SIG-M5 (cell line): Measurements from ENCODE around the gene PNISR.

ENCODE experiments used
- DNase-seq: peaks from one replicate; lab custom pipeline; 2025; lab: John Stamatoyannopoulos, UW

Gene PNISR

DNA sequence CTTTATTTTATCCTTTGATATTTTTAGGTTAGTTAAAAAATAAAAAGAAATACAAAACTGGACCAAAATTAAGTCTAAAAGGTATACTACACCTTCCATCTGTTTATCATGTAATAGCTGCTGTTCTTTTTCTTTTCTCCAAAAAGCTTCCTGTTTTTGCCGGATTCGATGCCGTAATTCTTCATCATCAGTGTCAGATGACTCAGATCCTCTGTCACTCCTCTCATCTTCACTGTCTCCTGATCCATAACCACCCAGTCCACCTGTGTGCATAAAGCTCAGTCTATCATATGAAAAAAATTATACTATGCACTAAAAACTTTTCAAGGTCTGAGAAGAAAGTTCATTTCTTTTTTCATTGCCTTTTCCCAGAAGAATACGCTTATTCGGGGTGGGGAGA lies 22.7 kb downstream of the PNISR start:
- DNase-seq: no peak

DNA sequence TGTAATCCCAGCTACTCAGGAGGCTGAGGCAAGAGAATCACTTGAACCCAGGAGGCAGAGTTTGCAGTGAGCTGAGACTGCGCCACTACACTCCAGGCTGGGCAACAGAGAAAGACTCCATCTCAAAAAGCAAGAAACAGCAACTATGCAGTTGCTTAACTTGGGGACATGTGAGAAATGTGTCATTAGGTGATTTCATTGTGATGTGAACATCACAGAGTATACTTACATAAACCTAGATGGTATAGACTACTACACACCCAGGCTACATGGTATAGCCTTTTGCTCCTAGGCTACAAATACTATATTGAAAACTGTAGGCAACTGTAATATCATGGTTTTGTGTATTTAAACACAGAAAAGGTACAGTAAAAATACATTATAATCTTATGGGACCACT lies 27.8 kb downstream of the PNISR start:
- no peak for DNase-seq

DNA sequence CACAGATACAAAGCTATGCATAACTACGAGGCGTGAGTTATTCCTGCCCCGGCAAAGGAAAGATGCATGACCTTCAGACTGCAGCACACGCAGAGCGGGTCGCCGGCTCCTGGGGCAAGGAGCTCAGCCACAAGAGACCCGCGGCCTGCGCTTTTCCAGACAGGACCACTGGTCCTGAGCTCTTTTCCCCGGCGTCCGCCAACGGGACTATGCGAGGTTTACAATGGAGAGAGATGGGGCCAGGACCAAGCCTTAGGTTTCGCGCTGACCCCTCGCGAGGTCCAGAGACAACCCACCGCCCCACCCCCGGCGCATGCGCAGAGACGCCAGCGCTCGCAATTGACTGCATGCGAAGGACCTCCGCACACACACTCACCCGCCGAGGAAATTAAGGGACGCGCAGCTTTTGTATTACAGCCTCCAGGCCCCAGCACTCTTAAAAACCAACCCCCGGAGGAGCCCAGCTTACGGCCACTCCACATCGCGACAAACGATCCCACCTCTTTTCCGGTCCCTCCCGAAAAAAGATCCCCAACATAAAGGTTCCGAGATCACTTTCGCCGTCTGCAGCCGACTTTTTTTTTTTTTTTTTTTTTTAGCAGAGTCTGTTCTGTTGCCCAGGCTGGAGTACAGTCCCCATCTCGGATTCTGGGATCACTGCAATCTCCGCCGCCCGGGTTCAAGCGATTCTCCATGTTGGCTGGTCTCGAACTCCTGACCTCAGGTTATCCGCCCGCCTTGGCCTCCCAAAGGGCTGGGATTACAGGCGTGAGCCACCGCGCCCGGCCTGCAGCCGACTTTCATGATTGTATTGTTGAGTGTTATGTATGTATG lies 31.2 kb downstream of the PNISR start, which contains the start of gene COQ3:
COQ3 (minus strand) TSS at position 498 of the 834 bp plus-strand sequence; CDS start at position 482, 16 bp downstream.
- DNase-seq: no peak

DNA sequence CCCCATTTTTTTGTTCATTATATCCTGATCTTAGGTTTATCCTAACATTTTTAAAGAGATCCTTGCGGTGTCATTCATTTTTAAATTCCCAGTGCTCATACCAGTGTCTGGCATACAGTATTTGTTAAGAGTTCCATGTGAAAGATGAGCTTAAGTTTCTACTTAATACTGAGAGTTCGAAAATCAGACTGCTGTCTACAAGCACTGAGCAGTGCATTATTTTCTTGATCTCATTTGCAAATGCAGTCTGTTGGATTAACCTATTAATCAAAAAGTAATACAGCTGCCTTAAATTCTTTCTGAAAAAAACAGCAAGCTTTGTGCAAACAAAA lies 31.8 kb downstream of the PNISR start:
- DNase-seq: no peak

DNA sequence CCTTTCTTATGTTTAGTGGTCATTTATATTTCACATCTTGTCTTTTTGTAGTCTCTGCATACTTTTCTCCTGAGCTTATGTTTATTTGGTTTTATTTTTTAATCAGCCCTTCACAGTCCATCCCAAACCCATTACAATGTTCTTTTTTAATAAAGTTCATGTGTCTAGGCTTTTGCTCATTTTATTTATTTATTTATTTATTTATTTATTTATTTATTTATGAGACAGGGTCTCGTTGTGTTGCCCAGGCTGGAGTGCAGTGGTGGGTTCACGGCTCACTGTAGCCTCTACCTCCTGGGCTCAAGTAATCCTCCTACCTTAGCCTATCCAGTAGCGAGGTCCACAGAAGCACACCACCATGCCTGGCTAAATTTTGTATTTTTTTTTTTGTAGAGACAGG lies 34.2 kb downstream of the PNISR start:
- no peak for DNase-seq

DNA sequence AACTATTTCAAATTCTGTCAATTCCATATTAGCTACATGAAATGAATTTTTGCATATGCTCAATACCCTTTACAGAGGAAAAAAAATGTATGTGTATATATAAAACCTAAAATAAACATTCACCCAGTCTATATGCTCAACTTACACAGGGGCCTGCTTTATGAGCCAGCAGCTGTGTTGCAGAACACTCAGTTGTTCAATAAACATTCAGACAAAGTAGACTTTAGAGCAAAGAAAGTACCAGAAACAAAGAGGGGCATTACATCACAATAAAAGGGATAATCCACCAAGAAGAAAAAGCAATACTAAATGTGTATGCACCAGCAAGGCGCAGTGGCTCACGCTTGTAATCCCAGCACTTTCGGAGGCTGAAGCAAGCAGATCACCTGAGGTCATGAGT lies 40.6 kb downstream of the PNISR start:
- DNase-seq: no peak

DNA sequence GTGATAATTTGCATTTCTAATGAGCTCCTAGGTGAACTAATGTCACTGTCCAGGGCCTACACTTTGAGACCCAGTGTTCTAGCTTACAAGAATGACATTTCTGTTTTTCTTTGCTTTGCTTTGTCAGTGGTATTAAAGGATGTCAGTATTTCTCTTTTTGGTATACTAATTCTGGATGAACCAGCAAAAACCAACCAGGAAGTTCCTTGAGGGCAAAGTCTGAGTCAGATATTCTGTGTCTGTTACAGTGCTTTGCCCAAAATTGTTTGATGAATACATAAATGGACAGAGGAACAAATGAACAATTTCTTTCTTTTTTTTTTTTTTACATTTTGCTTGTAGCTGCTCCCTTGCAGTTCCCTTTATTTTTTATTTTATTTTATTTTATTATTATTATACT lies 46.5 kb downstream of the PNISR start:
- no peak for DNase-seq

DNA sequence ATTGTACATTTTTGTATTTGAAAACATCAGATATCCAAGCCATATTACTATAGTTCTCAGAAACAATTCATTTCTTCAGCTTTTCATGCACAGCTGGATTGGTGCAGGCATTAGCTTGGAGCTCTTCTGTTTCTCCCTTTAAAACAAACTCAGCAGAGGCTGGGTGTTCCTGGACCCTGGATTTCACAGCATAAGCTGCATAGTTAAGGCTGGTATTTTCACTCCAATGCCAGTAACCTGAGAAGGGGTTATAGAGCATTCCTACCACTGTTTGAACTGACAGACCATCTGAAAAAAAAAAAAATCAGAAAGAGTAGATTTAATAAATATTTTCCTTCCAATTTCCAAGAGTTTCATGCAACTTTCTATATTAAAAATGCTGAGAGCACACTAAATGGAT lies 55.6 kb downstream of the PNISR start:
- DNase-seq: no peak

DNA sequence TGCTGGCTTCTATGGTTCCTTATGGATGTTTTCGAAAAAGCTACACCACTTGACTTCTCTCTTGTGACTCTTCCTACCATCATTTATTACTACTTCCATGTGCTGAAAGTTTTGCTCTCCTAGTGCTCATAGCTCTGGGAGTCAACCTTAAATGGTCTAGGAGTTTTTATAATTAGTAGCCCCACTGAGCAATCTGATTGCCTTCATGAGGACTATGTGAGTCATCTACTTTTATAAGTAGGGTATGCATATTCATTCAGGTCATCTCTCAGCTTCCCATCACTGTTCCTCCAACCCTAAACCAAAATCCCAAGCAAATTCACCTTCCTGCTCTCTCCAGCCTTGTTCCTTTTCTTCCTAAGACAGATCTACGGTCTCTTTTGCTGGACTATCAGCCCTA lies 58.3 kb downstream of the PNISR start:
- DNase-seq: no peak

DNA sequence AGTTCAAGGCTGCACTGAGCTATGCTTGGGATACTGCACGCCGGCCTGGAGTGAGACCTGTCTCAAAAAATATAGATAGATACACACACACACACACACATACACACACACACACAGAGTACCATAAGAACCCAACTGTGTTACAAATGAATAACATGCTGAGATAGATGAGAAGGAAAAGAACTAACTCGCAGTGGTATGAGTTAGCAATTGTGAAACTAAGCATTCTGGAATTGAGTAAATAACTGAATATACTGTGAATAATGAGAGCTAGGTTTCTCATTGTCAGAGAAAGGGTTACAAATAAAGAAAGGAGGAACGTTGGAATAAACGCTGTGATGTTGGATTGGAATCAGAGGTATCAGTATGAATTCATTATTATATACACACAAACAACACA lies 61.1 kb downstream of the PNISR start:
- DNase-seq: no peak

DNA sequence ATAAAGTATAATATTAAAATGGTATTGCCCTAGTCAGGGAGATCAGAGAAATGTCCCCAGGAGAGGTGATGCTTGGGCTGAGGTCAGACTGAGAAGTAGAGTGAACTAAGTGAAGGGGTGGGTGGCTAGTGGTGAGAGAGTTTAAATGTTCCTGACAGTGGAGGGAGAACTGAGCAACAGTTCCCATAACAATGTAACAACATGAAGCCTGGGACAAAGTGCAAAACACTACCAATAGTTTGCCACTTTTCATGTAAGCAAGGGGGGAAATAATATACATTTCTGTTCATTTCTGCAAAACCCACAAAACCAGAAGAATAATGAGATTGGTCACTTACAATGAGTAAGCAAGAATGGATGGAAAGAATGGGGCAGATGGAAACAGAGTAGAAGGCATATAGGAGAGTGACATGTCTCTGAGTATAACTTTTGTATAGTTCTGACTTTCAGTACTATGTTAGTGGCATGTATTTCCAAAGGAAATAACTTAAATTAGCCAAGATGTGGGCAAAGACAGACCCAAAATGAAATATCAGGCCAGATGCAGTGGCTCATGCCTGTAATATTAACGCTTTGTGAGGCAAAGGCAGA lies 62.3 kb downstream of the PNISR start:
- DNase-seq: no peak

DNA sequence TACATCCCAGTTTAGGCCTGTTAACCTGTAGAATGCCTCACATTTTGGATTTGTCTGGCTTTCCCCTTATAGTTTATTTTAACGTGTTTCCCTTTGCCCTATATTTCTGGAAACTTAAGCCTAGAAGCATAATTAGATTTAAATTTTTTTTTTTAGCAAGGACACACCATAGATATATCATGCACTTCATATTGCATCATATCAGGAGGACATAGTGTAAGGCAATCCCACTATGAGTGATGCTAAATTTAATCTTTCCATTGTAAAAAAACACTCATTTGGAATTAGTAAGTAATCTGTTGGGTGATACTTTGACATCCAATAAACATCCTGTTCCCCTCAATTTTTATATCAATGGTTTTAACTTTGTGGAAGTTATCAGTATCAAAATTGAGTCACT lies 65.3 kb downstream of the PNISR start:
- no peak for DNase-seq

DNA sequence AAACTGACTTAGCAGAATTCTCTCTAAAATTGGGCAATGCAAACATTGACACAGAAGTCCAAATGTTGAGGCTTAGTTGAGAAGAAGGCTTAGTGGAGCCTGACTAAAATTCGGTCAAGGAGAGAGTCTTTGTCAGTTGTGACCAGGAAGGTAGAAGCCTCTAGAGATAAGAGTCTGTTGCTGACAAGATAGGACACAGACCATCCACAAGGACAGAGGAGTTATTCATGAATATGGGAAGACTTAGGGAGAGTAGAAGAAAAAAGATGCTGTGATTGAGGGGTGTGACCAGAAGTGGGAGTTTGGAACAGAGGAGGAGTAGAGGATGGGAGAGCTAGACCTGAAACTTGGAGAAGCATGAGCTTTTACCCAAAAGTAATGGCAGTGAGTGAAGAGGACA lies 68.5 kb downstream of the PNISR start:
- no peak for DNase-seq

DNA sequence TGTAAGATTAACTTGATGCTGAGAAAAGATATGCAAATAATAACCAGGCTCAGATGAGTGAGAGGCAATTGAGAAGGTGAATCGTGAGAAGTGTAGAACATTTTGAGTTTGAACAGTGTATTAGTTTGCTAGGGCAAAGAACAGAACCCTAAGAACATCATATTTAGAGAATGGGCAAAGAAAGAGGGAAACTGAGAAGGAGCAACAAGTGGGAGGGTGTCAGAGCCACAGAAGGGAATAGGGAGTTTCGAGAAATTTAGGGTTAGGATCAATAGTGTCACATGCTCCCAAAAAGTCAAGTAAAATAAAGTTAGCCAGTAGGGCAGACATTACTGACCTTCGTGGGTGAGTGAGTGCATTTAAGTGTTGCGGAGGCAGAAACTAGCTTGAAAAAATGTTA lies 70.1 kb downstream of the PNISR start:
- no peak for DNase-seq

DNA sequence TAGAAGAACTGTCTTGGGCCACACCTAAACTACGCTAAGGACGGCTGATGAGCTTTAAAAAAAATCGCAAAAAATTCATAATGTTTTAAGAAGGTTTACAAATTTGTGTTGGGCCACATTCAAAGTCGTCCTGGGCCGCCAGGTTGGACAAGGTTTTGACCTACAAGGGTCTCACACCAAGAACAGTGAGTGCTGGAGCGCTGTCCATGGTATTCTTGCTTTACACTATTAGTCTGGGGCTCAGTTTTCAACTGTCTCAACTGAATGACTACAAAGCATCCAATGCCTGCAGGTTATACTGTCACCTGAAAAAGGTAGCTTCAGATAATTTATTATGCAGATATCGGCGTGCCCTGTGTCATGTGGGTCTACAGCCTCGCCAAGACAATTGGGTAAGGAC lies 72.0 kb downstream of the PNISR start:
- DNase-seq: no peak

DNA sequence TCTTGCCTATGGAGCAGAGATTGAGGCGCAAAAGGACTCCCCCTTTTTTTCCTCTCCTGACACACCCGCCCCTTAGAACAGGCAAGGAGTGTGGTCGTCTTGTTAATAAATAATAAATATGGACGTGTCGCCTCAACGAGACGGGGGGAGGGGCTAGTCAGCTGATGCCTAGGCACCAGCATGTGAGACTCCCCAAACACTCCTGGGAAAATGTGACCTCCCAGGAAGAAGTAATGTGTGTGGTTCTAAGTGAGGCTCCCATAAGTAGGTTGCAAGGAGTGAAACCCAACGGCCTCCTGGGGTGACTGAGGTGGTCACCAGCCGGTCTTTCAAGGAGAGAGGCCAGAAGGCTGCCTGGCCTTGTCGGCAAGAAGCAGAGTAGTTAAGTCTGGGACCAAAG lies 74.5 kb downstream of the PNISR start:
- no peak for DNase-seq

DNA sequence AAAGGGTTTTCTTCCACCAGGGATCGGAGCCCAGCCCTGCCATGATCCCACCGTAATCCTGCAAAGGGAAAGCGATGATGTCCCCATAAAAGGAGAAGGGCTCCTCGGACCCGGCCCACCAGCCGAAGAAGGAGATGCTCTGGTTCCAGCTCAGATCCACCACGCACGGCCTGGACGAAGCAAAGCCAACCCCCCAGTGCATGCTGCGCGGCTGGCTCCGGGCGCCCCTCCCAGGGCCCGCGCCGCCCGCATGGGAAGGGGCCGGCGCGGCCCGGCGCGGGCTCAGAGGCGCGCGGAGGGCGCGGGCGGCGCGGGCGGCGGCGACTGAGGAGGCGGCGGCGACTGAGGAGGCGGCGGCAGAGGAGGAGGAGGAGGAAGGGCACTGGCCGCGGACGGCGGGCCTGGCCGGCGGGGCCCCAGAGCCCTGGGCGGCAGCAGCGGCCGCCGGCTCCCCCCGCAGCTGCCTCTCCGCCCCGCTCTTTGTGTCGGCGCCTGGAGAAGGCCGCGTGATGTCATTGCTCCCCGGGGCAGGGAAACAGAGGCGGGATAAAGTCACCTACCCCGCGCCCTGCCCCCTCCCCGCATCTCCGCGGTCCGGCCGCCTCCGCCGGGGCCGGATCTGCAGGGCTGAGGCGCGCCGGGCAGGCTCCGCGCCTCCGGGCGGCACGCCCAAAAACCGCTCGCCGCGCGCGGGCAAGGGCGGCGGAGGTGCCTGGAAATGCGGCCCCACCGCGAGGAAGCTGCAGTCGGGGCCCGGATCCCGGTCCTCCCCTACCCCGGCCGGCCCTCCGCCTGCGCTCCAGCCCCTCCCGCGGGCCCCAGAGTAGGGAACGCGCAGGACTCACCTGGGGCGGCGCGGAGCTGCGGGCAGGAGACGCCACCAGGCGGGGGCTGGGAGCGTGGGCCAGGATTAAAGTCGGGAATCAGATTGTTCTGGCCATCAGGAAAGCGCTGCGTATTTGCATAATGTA lies 75.7 kb downstream of the PNISR start, which contains the start of gene FAXC:
FAXC (minus strand) TSS at position 504 of the 971 bp plus-strand sequence; CDS start at position 202, 302 bp downstream.
- DNase-seq: no peak

DNA sequence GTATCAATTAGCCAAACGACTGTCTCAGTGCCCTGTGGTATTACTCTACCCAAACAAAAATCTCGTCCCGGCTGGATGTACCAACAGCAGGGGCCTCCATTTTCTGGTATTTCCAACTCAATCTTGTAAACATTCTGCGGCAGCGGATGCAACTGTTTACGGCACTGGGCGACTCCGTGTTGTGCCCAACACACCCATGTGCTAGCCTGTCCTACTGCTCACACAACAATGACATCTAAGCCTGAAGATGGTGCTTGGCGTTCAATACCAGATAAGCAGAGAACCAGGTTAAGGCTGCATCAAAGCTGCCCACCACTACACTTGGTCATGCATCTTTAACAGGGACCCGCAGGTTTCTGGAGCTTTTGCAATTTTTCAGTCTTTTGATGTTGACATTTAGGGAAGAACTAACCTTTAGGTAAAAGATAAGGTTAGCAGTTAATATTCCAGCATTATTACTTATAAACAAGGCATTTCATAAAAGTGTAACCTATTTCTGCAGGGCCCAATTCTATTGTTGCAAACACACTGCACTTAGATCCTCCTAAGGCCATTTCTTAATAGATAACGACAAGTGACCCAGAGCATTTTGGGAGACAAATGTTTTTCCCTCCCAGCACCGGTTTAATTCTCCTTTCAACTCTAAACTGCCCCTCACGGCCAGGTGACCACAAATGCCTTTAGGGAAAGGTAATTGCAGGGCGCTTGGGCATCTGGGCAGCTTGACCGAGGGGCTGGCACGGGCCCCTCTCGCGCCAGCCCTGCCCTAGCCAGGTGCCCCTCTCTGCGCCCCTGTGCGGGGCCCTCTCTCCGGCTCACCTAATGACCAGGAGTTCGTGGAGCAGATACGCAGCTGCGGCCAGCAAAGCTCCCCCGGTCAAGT lies 76.6 kb downstream of the PNISR start:
- DNase-seq: no peak
